IPS DF 19.7 (cell line): ENCODE measurements around the gene CEP63.
"Not testable (repeated sequence)": the region's sequence is repeated elsewhere in the genome, so short reads cannot be mapped to it uniquely, and the experiment has no call there.

ENCODE experiments used
- DNase-seq: peaks from one replicate; pipeline ENCODE4 v3.0.0-alpha.2; 2013; ENCODE audit warnings: low read depth, low spot score

The CEP63 gene

GRCh38 chr3:134516905-134517304 lies 31.0 kb downstream of the CEP63 start:
- DNase-seq, result no peak

- DNase-seq, result no peak
Observed at GRCh38 chr3:134517791-134518190, 31.9 kb downstream of the CEP63 start.

GRCh38 chr3:134522541-134522940 lies 36.7 kb downstream of the CEP63 start:
- DNase-seq, result no peak

- DNase-seq, result no peak
Observed at GRCh38 chr3:134525293-134525692, 39.4 kb downstream of the CEP63 start.

- DNase-seq, result no peak
Observed at GRCh38 chr3:134526319-134526718, 40.5 kb downstream of the CEP63 start.

- peak; percentile 23 for DNase-seq
Observed at GRCh38 chr3:134527037-134527436, 41.2 kb downstream of the CEP63 start.

- DNase-seq, result no peak
Observed at GRCh38 chr3:134527538-134528186, 41.8 kb downstream of the CEP63 start.

- no peak for DNase-seq
Observed at GRCh38 chr3:134533493-134533892, 47.6 kb downstream of the CEP63 start.

- DNase-seq, result no peak
Observed at GRCh38 chr3:134535186-134535970, 49.5 kb downstream of the CEP63 start.

GRCh38 chr3:134536781-134537180 lies 50.9 kb downstream of the CEP63 start:
- no peak for DNase-seq

- DNase-seq, result no peak
Observed at GRCh38 chr3:134542287-134542958, 56.6 kb downstream of the CEP63 start.

- no peak for DNase-seq
Observed at GRCh38 chr3:134543113-134543512, 57.3 kb downstream of the CEP63 start.

- DNase-seq, result no peak
Observed at GRCh38 chr3:134544316-134544715, 58.5 kb downstream of the CEP63 start.

- not testable (repeated sequence) for DNase-seq
Observed at GRCh38 chr3:134544783-134545182, 58.9 kb downstream of the CEP63 start.

- DNase-seq, result no peak
Observed at GRCh38 chr3:134545818-134546217, 60.0 kb downstream of the CEP63 start.

GRCh38 chr3:134552784-134553183 lies 66.9 kb downstream of the CEP63 start:
- DNase-seq, result no peak

- no peak for DNase-seq
Observed at GRCh38 chr3:134559591-134559990, 73.7 kb downstream of the CEP63 start.

- DNase-seq, result no peak
Observed at GRCh38 chr3:134562055-134562454, 76.2 kb downstream of the CEP63 start.

- no peak for DNase-seq
Observed at GRCh38 chr3:134563601-134564000, 77.7 kb downstream of the CEP63 start.

GRCh38 chr3:134564991-134565390 lies 79.1 kb downstream of the CEP63 start:
- DNase-seq, result no peak

- no peak for DNase-seq
Observed at GRCh38 chr3:134567605-134568004, 81.7 kb downstream of the CEP63 start.

GRCh38 chr3:134568790-134569189 lies 82.9 kb downstream of the CEP63 start:
- DNase-seq, result no peak

GRCh38 chr3:134569899-134570298 lies 84.0 kb downstream of the CEP63 start:
- DNase-seq, result not testable (repeated sequence)
